ENCODE results near the gene ZNF316. TPM values are rescaled to one million over a fixed set of nuclear protein-coding genes. Genes with fewer than 3 reads are reported as not detected.

The ZNF316 gene
- total and polyA plus RNA-seq, 10 of the 15 experiments (the other 5 are each of a cell fraction or from before 2014, with no cell fraction given): 0.03 to 28.9 (median 5.7) TPM

GRCh38 chr7:6651851-6652445 is 14.8 kb downstream of the ZNF316 start:
- Histone ChIP-seq H3K4me2 (ENCODE audit: control insufficient read depth, insufficient read depth) (no peak overlapping the region), H3K4me3 (no peak overlapping the region), H3K36me3 (ENCODE audit: control insufficient read depth in 2 of 2, insufficient read depth in 2 of 2, low read length in 1 of 2) (peaks cover 13 to 39% of the 10 kb centered on the region in 2 experiments), H2AFZ (ENCODE audit: control insufficient read depth, low read depth, low read length) (no peak overlapping the region), H3K27ac (ENCODE audit: control insufficient read depth, insufficient read depth) (no peak overlapping the region), H3K9ac (ENCODE audit: control insufficient read depth, insufficient read depth, low read length) (no peak overlapping the region), H4K20me1 (ENCODE audit: control insufficient read depth, insufficient read depth) (no peaks in the 10 kb centered on the region), H3K27me3 (replicated peaks in 1 of 2; ENCODE audit: control insufficient read depth in 2 of 2, insufficient read depth in 2 of 2, low read length in 1 of 2) (no peaks in the 10 kb centered on the region), H3K79me2 (ENCODE audit: control insufficient read depth, insufficient read depth, low read length) (no peaks in the 10 kb centered on the region), H3K4me1 (ENCODE audit: control insufficient read depth, insufficient read depth, low read length) (no peaks in the 10 kb centered on the region), H3K9me3 (replicated peaks; ENCODE audit: control insufficient read depth, insufficient read depth, low read length) (peaks cover 13% of the 10 kb centered on the region; the same call in 2 of the 3 replicates)
- SMC1A ChIA-PET (ENCODE audit: uncharacterized antibody, unreplicated experiment): no interaction called here
- intact Hi-C loops (cut with micrococcal nuclease; ENCODE audit: unreplicated experiment) (no loop called here), in situ Hi-C loops (cut with MboI) (no loop called here)
- RAD21 ChIA-PET (ENCODE audit: unreplicated experiment): no interaction called here
- FAIRE-seq (no peak), DNase-seq (ENCODE audit: low read depth, low spot score) (no peak), ATAC-seq (no peak)
- 98% methylated on average over 32 of the region's 32 CpGs for WGBS (ENCODE audit: insufficient coverage, insufficient replicate concordance, low lambda C conversion rate, missing lambda C conversion rate)
- BruUV-seq (replicated peaks): no TSS peak
- TF ChIP-seq MLLT1 (IDR thresholded peaks at IDR 0.05): no peak
- 0 out of 2 replicates have a peak, but pooled peaks have one; percentile 8 for TF ChIP-seq POLR2A (IDR thresholded peaks at IDR 0.05; ENCODE audit: low read depth, low read length)
- POLR2A ChIA-PET: no interaction called here
- CTCF ChIA-PET: no interaction called here

GRCh38 chr7:6652446-6653011 is 15.4 kb downstream of the ZNF316 start:
- intact Hi-C loops (cut with micrococcal nuclease; ENCODE audit: unreplicated experiment): no loop called here
- SMC1A ChIA-PET (ENCODE audit: uncharacterized antibody, unreplicated experiment): no interaction called here
- H3K4me1 ChIP-seq (ENCODE audit: control insufficient read depth, insufficient read depth, low read length): no peaks in the 10 kb centered on the region
- no peak overlapping the region for H2AFZ ChIP-seq (ENCODE audit: control insufficient read depth, low read depth, low read length)
- no peak overlapping the region for H3K27ac ChIP-seq (ENCODE audit: control insufficient read depth, insufficient read depth)
- peaks cover 13% of the 10 kb centered on the region; the same call in 2 of the 3 replicates for H3K9me3 ChIP-seq (replicated peaks; ENCODE audit: control insufficient read depth, insufficient read depth, low read length)
- H3K79me2 ChIP-seq (ENCODE audit: control insufficient read depth, insufficient read depth, low read length): no peaks in the 10 kb centered on the region
- RAD21 ChIA-PET (ENCODE audit: unreplicated experiment): no interaction called here
- 98% methylated on average over 55 of the region's 75 CpGs for WGBS (ENCODE audit: insufficient coverage, insufficient replicate concordance, low lambda C conversion rate, missing lambda C conversion rate)
- FAIRE-seq (no peak), DNase-seq (ENCODE audit: low read depth, low spot score) (no peak), ATAC-seq (no peak)
- peak; percentile 79; the same call in 1 of the 2 replicates for TF ChIP-seq PAX5 (IDR thresholded peaks at IDR 0.05; ENCODE audit: borderline replicate concordance, low read depth, low read length)
- no peak for TF ChIP-seq RELB (IDR thresholded peaks at IDR 0.05; ENCODE audit: low read depth)
- 0 out of 2 replicates have a peak, but pooled peaks have one; percentile 31 for TF ChIP-seq POLR2A (IDR thresholded peaks at IDR 0.05; ENCODE audit: low read depth, low read length)
- no peak overlapping the region for H3K4me2 ChIP-seq (ENCODE audit: control insufficient read depth, insufficient read depth)
- H3K36me3 ChIP-seq (ENCODE audit: control insufficient read depth in 2 of 2, insufficient read depth in 2 of 2, low read length in 1 of 2): peaks cover 13 to 37% of the 10 kb centered on the region in 2 experiments
- in situ Hi-C loops (cut with MboI): no loop called here
- no peaks in the 10 kb centered on the region for H3K27me3 ChIP-seq (replicated peaks in 1 of 2; ENCODE audit: control insufficient read depth in 2 of 2, insufficient read depth in 2 of 2, low read length in 1 of 2)
- BruUV-seq (replicated peaks): no TSS peak
- CTCF ChIA-PET: no interaction called here
- no peak overlapping the region for H3K9ac ChIP-seq (ENCODE audit: control insufficient read depth, insufficient read depth, low read length)
- H3K4me3 ChIP-seq: no peak overlapping the region
- H4K20me1 ChIP-seq (ENCODE audit: control insufficient read depth, insufficient read depth): no peaks in the 10 kb centered on the region
- POLR2A ChIA-PET: no interaction called here
